Measurements from ENCODE around the gene PTPN5. TPM values are rescaled to one million over a fixed set of nuclear protein-coding genes. Genes with fewer than 3 reads are reported as not detected.

The PTPN5 gene
- total RNA-seq, 1 experiment from 2014 or later: not detected

GRCh38 chr11:18706330-18707243 lies 85.0 kb downstream of the PTPN5 start:
- no peaks in the 10 kb centered on the region for H3K9me3 ChIP-seq (replicated peaks)
- DNase-seq (ENCODE audit: low read depth in 1 of 2, low spot score in 2 of 2): no peak
- peaks cover 4% of the 10 kb centered on the region; the same call in 1 of the 2 replicates for H3K4me1 ChIP-seq (replicated peaks)
- H3K4me3 ChIP-seq: peak overlapping the region; percentile 15; the same call in 1 of the 2 replicates
- no peak overlapping the region for H3K27ac ChIP-seq
- no peaks in the 10 kb centered on the region for H3K36me3 ChIP-seq
- no peaks in the 10 kb centered on the region for H3K27me3 ChIP-seq (replicated peaks)

GRCh38 chr11:18705651-18706281 lies 85.8 kb downstream of the PTPN5 start:
- H3K4me3 ChIP-seq: peak overlapping the region; percentile 21; the same call in 1 of the 2 replicates
- H3K27ac ChIP-seq: no peak overlapping the region
- no peaks in the 10 kb centered on the region for H3K27me3 ChIP-seq (replicated peaks)
- no peak for DNase-seq (ENCODE audit: low read depth in 1 of 2, low spot score in 2 of 2)
- H3K4me1 ChIP-seq (replicated peaks): peaks cover 4% of the 10 kb centered on the region; the same call in 1 of the 2 replicates
- H3K9me3 ChIP-seq (replicated peaks): no peaks in the 10 kb centered on the region
- no peaks in the 10 kb centered on the region for H3K36me3 ChIP-seq

- Histone ChIP-seq H3K4me1 (replicated peaks) (peaks cover 4% of the 10 kb centered on the region; the same call in 1 of the 2 replicates), H3K27me3 (replicated peaks) (no peaks in the 10 kb centered on the region), H3K4me3 (no peak overlapping the region), H3K36me3 (no peaks in the 10 kb centered on the region), H3K27ac (no peak overlapping the region), H3K9me3 (replicated peaks) (no peaks in the 10 kb centered on the region)
- DNase-seq (ENCODE audit: low read depth in 1 of 2, low spot score in 2 of 2): no peak
These were observed 86.9 kb downstream of the PTPN5 start for GRCh38 chr11:18704698-18705097.

GRCh38 chr11:18704045-18704645 lies 87.5 kb downstream of the PTPN5 start:
- Histone ChIP-seq H3K36me3 (no peaks in the 10 kb centered on the region), H3K9me3 (replicated peaks) (no peaks in the 10 kb centered on the region), H3K27ac (no peak overlapping the region), H3K4me3 (no peak overlapping the region), H3K4me1 (replicated peaks) (peaks cover 4% of the 10 kb centered on the region; the same call in 1 of the 2 replicates), H3K27me3 (replicated peaks) (no peaks in the 10 kb centered on the region)
- no peak for DNase-seq (ENCODE audit: low read depth in 1 of 2, low spot score in 2 of 2)

- Histone ChIP-seq H3K27me3 (replicated peaks) (no peaks in the 10 kb centered on the region), H3K9me3 (replicated peaks) (no peaks in the 10 kb centered on the region), H3K4me3 (no peak overlapping the region)
These were observed 88.4 kb downstream of the PTPN5 start for GRCh38 chr11:18703001-18703763.

GRCh38 chr11:18701614-18702216 lies 89.9 kb downstream of the PTPN5 start:
- H3K27me3 ChIP-seq (replicated peaks): no peaks in the 10 kb centered on the region
- no peak overlapping the region for H3K4me3 ChIP-seq
- H3K9me3 ChIP-seq (replicated peaks): no peaks in the 10 kb centered on the region
- H3K36me3 ChIP-seq: no peaks in the 10 kb centered on the region
- DNase-seq (ENCODE audit: low read depth in 1 of 2, low spot score in 2 of 2): no peak
- H3K27ac ChIP-seq: no peak overlapping the region
- H3K4me1 ChIP-seq (replicated peaks): peaks cover 8% of the 10 kb centered on the region; the same call in 1 of the 2 replicates

More at GRCh38 chr11:18703001-18703763, 88.4 kb downstream of the PTPN5 start:
- Histone ChIP-seq H3K36me3 (no peaks in the 10 kb centered on the region), H3K4me1 (replicated peaks) (peaks cover 7% of the 10 kb centered on the region; the same call in 1 of the 2 replicates), H3K27ac (no peak overlapping the region)
- DNase-seq (ENCODE audit: low read depth in 1 of 2, low spot score in 2 of 2): no peak

- Histone ChIP-seq H3K9me3 (replicated peaks) (no peaks in the 10 kb centered on the region), H3K27me3 (replicated peaks) (no peaks in the 10 kb centered on the region), H3K4me3 (no peak overlapping the region), H3K4me1 (replicated peaks) (peaks cover 7% of the 10 kb centered on the region; the same call in 1 of the 2 replicates), H3K27ac (no peak overlapping the region), H3K36me3 (no peaks in the 10 kb centered on the region)
- DNase-seq (ENCODE audit: low read depth in 1 of 2, low spot score in 2 of 2): no peak
These were observed 90.7 kb downstream of the PTPN5 start for GRCh38 chr11:18700872-18701271.

GRCh38 chr11:18700375-18700774 lies 91.2 kb downstream of the PTPN5 start:
- H3K4me1 ChIP-seq (replicated peaks): peaks cover 3% of the 10 kb centered on the region; the same call in 1 of the 2 replicates
- no peak for DNase-seq (ENCODE audit: low read depth in 1 of 2, low spot score in 2 of 2)
- H3K27ac ChIP-seq: no peak overlapping the region
- H3K9me3 ChIP-seq (replicated peaks): no peaks in the 10 kb centered on the region
- H3K4me3 ChIP-seq: no peak overlapping the region
- H3K36me3 ChIP-seq: no peaks in the 10 kb centered on the region
- no peaks in the 10 kb centered on the region for H3K27me3 ChIP-seq (replicated peaks)

GRCh38 chr11:18699848-18700261 lies 91.7 kb downstream of the PTPN5 start:
- Histone ChIP-seq H3K4me3 (no peak overlapping the region), H3K4me1 (replicated peaks) (peaks cover 3% of the 10 kb centered on the region; the same call in 1 of the 2 replicates), H3K9me3 (replicated peaks) (no peaks in the 10 kb centered on the region), H3K36me3 (no peaks in the 10 kb centered on the region), H3K27me3 (replicated peaks) (no peaks in the 10 kb centered on the region), H3K27ac (no peak overlapping the region)
- no peak for DNase-seq (ENCODE audit: low read depth in 1 of 2, low spot score in 2 of 2)

GRCh38 chr11:18699269-18699596 lies 92.4 kb downstream of the PTPN5 start:
- peak overlapping the region; percentile 72 for H3K4me3 ChIP-seq
- no peaks in the 10 kb centered on the region for H3K27me3 ChIP-seq (replicated peaks)
- no peak overlapping the region for H3K27ac ChIP-seq
- no peaks in the 10 kb centered on the region for H3K36me3 ChIP-seq
- DNase-seq (ENCODE audit: low read depth in 1 of 2, low spot score in 2 of 2): no peak
- H3K4me1 ChIP-seq (replicated peaks): peaks cover 3% of the 10 kb centered on the region; the same call in 1 of the 2 replicates
- H3K9me3 ChIP-seq (replicated peaks): no peaks in the 10 kb centered on the region

- Histone ChIP-seq H3K27me3 (replicated peaks) (no peaks in the 10 kb centered on the region), H3K4me1 (replicated peaks) (peaks cover 3% of the 10 kb centered on the region; the same call in 1 of the 2 replicates), H3K27ac (no peak within 1 kb of the TSS), H3K4me3 (peak within 1 kb of the TSS; percentile 72), H3K36me3 (no peaks in the 10 kb centered on the region), H3K9me3 (replicated peaks) (no peaks in the 10 kb centered on the region)
- DNase-seq (ENCODE audit: low read depth in 1 of 2, low spot score in 2 of 2): peak; percentile 70 to 72
These were observed 93.0 kb downstream of the PTPN5 start, which contains the start of gene TMEM86A for GRCh38 chr11:18698341-18699268. Gene TMEM86A, plus strand, starts transcription at chr11:18698779. Its CDS starts 108 bp downstream, at chr11:18698887.

GRCh38 chr11:18697576-18697975 lies 94.0 kb downstream of the PTPN5 start:
- no peak overlapping the region for H3K4me3 ChIP-seq
- peaks cover 3% of the 10 kb centered on the region; the same call in 1 of the 2 replicates for H3K4me1 ChIP-seq (replicated peaks)
- no peaks in the 10 kb centered on the region for H3K36me3 ChIP-seq
- DNase-seq (ENCODE audit: low read depth in 1 of 2, low spot score in 2 of 2): no peak
- no peaks in the 10 kb centered on the region for H3K9me3 ChIP-seq (replicated peaks)
- H3K27ac ChIP-seq: no peak overlapping the region
- H3K27me3 ChIP-seq (replicated peaks): no peaks in the 10 kb centered on the region

All from SJSA1 (cell line).